ENCODE measurements around the gene FADS6.

- TF ChIP-seq YY1 (IDR thresholded peaks at IDR 0.05; ENCODE audit: insufficient read depth, insufficient read length) (no peak), ZNF274 (IDR thresholded peaks at IDR 0.05; ENCODE audit: low read depth, low read length) (no peak)
Measured at GRCh38 chr17:74836191-74836590, 57.2 kb downstream of the FADS6 start.
